SK-N-SH (cell line): Measurements from ENCODE around the gene YOD1. TPM values are rescaled to one million over a fixed set of nuclear protein-coding genes. Genes with fewer than 3 reads are reported as not detected.

Source experiments
- CTCF ChIA-PET: fragments of 300-600, 350-600 bp; formaldehyde crosslinking; extraction: SDS; loops from one replicate; lab custom pipeline; 2021; lab: Yijun Ruan, JAX
- POLR2A ChIA-PET: fragments of 350-600 bp; sonication (Branson Sonifier 250); formaldehyde crosslinking; extraction: SDS; loops from one replicate; lab custom pipeline; 2020; ENCODE audit warnings: antibody characterized with exemption, inconsistent platforms; lab: Yijun Ruan, JAX
- DNase-seq: peaks from one replicate; pipeline ENCODE4 v3.0.0; 2012
- H2AFZ ChIP-seq: fragments of 200-600 bp; sonication (generic); 2 replicates; pipeline ENCODE4 v1.8.1; 2016; ENCODE audit warnings: antibody characterized with exemption, mild to moderate bottlenecking, low read depth
- H3F3A ChIP-seq: fragments of 200-600 bp; sonication (generic); replicated peaks from 2 replicates; pipeline ENCODE3; 2016; ENCODE audit warnings: antibody characterized with exemption, mild to moderate bottlenecking; ENCODE audit not compliant: insufficient read depth
- H3K27ac ChIP-seq, 2 experiments: fragments of 200-500 bp in 1 of 2; fragments of 200-600 bp in 1 of 2; sonication (Bioruptor generic) in 1 of 2; sonication (generic), shearing (Covaris generic) in 1 of 2; 2 replicates each; pipeline versions ENCODE4 v1.5.1 to v1.6.1; 2014 to 2016; ENCODE audit warnings: low read depth in 2 of 2, inconsistent platforms in 1 of 2, low read length in 1 of 2, mild to moderate bottlenecking in 1 of 2, mixed read lengths in 1 of 2
- H3K27me3 ChIP-seq: fragments of 200-600 bp; sonication (generic), shearing (Covaris generic); 2 replicates; pipeline ENCODE4 v1.6.1; 2016; ENCODE audit warnings: mixed run types; ENCODE audit not compliant: insufficient read depth
- H3K36me3 ChIP-seq, 2 experiments: fragments of 200-500 bp in 1 of 2; fragments of 200-600 bp in 1 of 2; sonication (Bioruptor generic) in 1 of 2; sonication (generic) in 1 of 2; replicated peaks in 1 of 2; 2 replicates each; pipeline versions ENCODE3 to v1.5.1; 2014 to 2016; ENCODE audit warnings: low read length in 1 of 2, mild to moderate bottlenecking in 1 of 2; ENCODE audit not compliant: insufficient read depth in 2 of 2, control insufficient read depth in 1 of 2
- H3K4me1 ChIP-seq, 2 experiments: fragments of 200-500 bp in 1 of 2; fragments of 200-600 bp in 1 of 2; sonication (Bioruptor generic) in 1 of 2; sonication (generic), shearing (Covaris generic) in 1 of 2; 2 replicates each; pipeline versions ENCODE4 v1.5.1 to v1.6.1; 2014 to 2016; ENCODE audit warnings: low read depth in 1 of 2, low read length in 1 of 2, mixed run types in 1 of 2; ENCODE audit not compliant: insufficient read depth in 2 of 2, control insufficient read depth in 1 of 2
- H3K4me2 ChIP-seq: fragments of 200-600 bp; sonication (generic), shearing (Covaris generic); 2 replicates; pipeline ENCODE4 v1.6.1; 2017; ENCODE audit warnings: mixed run types
- H3K4me3 ChIP-seq, 2 experiments: fragments of 200-500 bp in 1 of 2; fragments of 200-600 bp in 1 of 2; sonication (Bioruptor generic) in 1 of 2; sonication (generic), shearing (Covaris generic) in 1 of 2; 2 replicates each; pipeline versions ENCODE4 v1.5.1 to v1.8.1; 2014 to 2016; ENCODE audit warnings: low read depth in 2 of 2, inconsistent platforms in 1 of 2, low read length in 1 of 2, mild to moderate bottlenecking in 1 of 2, mixed read lengths in 1 of 2, moderate library complexity in 1 of 2
- H3K79me2 ChIP-seq: fragments of 200-600 bp; sonication (generic); 2 replicates; pipeline ENCODE4 v1.8.1; 2017; ENCODE audit warnings: mild to moderate bottlenecking; ENCODE audit not compliant: insufficient read depth
- H3K9ac ChIP-seq: fragments of 200-600 bp; sonication (generic); 2 replicates; pipeline ENCODE4 v1.6.1; 2017; ENCODE audit warnings: mixed run types
- H3K9me2 ChIP-seq: fragments of 200-600 bp; sonication (generic); 2 replicates; pipeline ENCODE4 v1.6.1; 2017; ENCODE audit warnings: mixed run types
- H3K9me3 ChIP-seq: fragments of 200-600 bp; sonication (generic); 2 replicates; pipeline ENCODE4 v1.6.1; 2017; ENCODE audit warnings: mixed run types, mild to moderate bottlenecking, moderate library complexity
- H4K20me1 ChIP-seq: fragments of 200-600 bp; sonication (generic); 2 replicates; pipeline ENCODE4 v1.6.1; 2017; ENCODE audit warnings: mild to moderate bottlenecking, mixed run types; ENCODE audit not compliant: insufficient read depth
- CHD2 ChIP-seq: fragments of 150-350 bp; IDR thresholded peaks from 2 replicates; pipeline ENCODE4 v1.6.1; 2018; ENCODE audit warnings: low read length; ENCODE audit not compliant: partially characterized antibody
- EP300 ChIP-seq, 2 experiments: IDR thresholded peaks; 2 replicates each; pipeline versions ENCODE4 v1.4.0 to v1.6.1; 2012; ENCODE audit warnings: borderline replicate concordance in 1 of 2, low read depth in 1 of 2, low read length in 1 of 2
- FOSL2 ChIP-seq: IDR thresholded peaks from 2 replicates; pipeline ENCODE4 v1.4.0; 2012; ENCODE audit warnings: low read depth, mild to moderate bottlenecking, moderate library complexity, borderline replicate concordance
- GABPA ChIP-seq: IDR thresholded peaks from 2 replicates; pipeline ENCODE4 v1.4.0; 2012; ENCODE audit warnings: low read depth, mild to moderate bottlenecking
- JUND ChIP-seq: IDR thresholded peaks from 2 replicates; pipeline ENCODE4 v1.4.0; 2012
- MXI1 ChIP-seq: IDR thresholded peaks from 2 replicates; pipeline ENCODE4 v1.6.1; 2012; ENCODE audit warnings: mild to moderate bottlenecking, low read depth, low read length, improper control_type of control experiment
- NRF1 ChIP-seq: IDR thresholded peaks from 2 replicates; pipeline ENCODE4 v1.6.1; 2012; ENCODE audit warnings: low read depth, mild to moderate bottlenecking, low read length
- PBX3 ChIP-seq: IDR thresholded peaks from 2 replicates; pipeline ENCODE4; 2012
- RCOR1 ChIP-seq: fragments of 150-350 bp; IDR thresholded peaks from 2 replicates; pipeline ENCODE4 v1.6.1; 2017; ENCODE audit warnings: antibody characterized with exemption, low read length
- RXRA ChIP-seq: IDR thresholded peaks from 2 replicates; pipeline ENCODE4 v1.4.0; 2012; ENCODE audit warnings: low read depth, mild to moderate bottlenecking, borderline replicate concordance
- SMC3 ChIP-seq: IDR thresholded peaks from 2 replicates; pipeline ENCODE4 v1.6.1; 2012; ENCODE audit warnings: low read depth, low read length, improper control_type of control experiment
- WGBS: methylation state at CpG from one replicate; pipeline ENCODE4 v1.1.6; 2017; ENCODE audit warnings: low lambda C conversion rate; 5-methylcytosine and 5-hydroxymethylcytosine counted together
- polyA plus RNA-seq, 3 experiments: library from polyadenylated mRNA; depleted of rRNA; stranded (reverse); fragments of >200 nt; gene quantifications; 2 replicates each; pipeline ENCODE4 v1.2.3, GENCODE V29; 2012

The YOD1 gene
- polyA plus RNA-seq, 1 of the 3 experiments (the other 2 are of a cell fraction), result 0.79 TPM

- CTCF ChIA-PET, result interaction anchor here (1.3 to 1.9 kb wide), 2 partner anchors 10 to 14 kb away, joined by 3 to 14 read pairs; no protein-coding TSS in a partner anchor
- 34% methylated on average over 4 of the region's 4 CpGs for WGBS
Observed at GRCh38 chr1:207035877-207036551, 15.0 kb downstream of the YOD1 start.

DNA sequence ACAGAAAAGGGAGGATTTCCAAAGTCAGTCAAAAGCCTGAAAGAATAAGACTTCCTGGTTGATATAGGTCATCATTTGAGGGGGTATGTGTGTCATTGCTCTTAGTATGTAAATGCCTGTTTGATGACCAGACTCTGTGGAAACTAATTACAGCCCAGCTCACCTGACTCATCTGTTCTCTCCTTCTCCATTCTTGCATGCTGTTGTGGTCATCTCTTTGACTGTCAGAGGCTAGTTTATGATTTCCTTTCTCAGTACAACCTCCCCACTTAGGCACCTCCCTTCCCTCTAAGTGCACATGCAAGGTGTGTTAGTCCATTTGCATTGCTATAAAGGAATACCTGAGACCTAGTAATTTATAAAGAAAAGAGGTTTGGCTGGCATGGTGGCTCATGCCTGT, 16.0 kb downstream of the YOD1 start:
- Histone ChIP-seq H3K4me2 (no peak overlapping the region), H3K27me3 (no peaks in the 10 kb centered on the region)

More at GRCh38 chr1:207035877-207036551, 15.0 kb downstream of the YOD1 start:
- Histone ChIP-seq H4K20me1 (no peaks in the 10 kb centered on the region), H3K9me3 (no peaks in the 10 kb centered on the region), H3F3A (no peaks in the 10 kb centered on the region), H3K27ac (no peak overlapping the region), H3K27me3 (no peaks in the 10 kb centered on the region), H3K4me3 (no peak overlapping the region), H3K9me2 (no peaks in the 10 kb centered on the region), H2AFZ (no peak overlapping the region), H3K4me2 (no peak overlapping the region), H3K9ac (no peak overlapping the region), H3K36me3 (no peaks in the 10 kb centered on the region), H3K4me1 (no peaks in the 10 kb centered on the region; a peak in 2 of 4 replicates), H3K79me2 (no peaks in the 10 kb centered on the region)
- DNase-seq, result no peak
- TF ChIP-seq NRF1, result no peak
- no peak for TF ChIP-seq SMC3
- no peak for TF ChIP-seq CHD2
- TF ChIP-seq JUND, result no peak
- TF ChIP-seq RCOR1, result no peak
- TF ChIP-seq FOSL2, result no peak
- no peak for TF ChIP-seq EP300 (IDR thresholded peaks at IDR 0.05; ENCODE audit: borderline replicate concordance in 1 of 2, low read depth in 1 of 2, low read length in 1 of 2)
- TF ChIP-seq GABPA, result no peak
- POLR2A ChIA-PET, result no interaction called here

More for the DNA sequence above, 16.0 kb downstream of the YOD1 start:
- H2AFZ ChIP-seq, result no peak overlapping the region
- no peaks in the 10 kb centered on the region for H3K79me2 ChIP-seq
- H3K9ac ChIP-seq, result no peak overlapping the region
- H3F3A ChIP-seq, result no peaks in the 10 kb centered on the region
- no peaks in the 10 kb centered on the region for H4K20me1 ChIP-seq
- H3K27ac ChIP-seq, result no peak overlapping the region
- H3K9me2 ChIP-seq, result no peaks in the 10 kb centered on the region
- TF ChIP-seq PBX3, result 0 out of 2 replicates have a peak, but pooled peaks have one; percentile 3
- no peak for TF ChIP-seq RXRA
- TF ChIP-seq MXI1, result no peak
- TF ChIP-seq FOSL2, result peak; percentile 35; the same call in 1 of the 2 replicates
- no peak overlapping the region for H3K4me3 ChIP-seq
- CTCF ChIA-PET, result interaction anchor here (0.9 to 1.3 kb wide), 3 partner anchors 12 to 21 kb away, joined by 3 read pairs; no protein-coding TSS in a partner anchor
- POLR2A ChIA-PET, result no interaction called here
- no peaks in the 10 kb centered on the region; a peak in 2 of 4 replicates for H3K4me1 ChIP-seq
- no peaks in the 10 kb centered on the region for H3K9me3 ChIP-seq
- no peak for DNase-seq
- H3K36me3 ChIP-seq, result no peaks in the 10 kb centered on the region
